Esophagus muscularis mucosa (tissue), 3 donors: Measurements from ENCODE around the gene ZNF362.

ENCODE experiments used
- CTCF ChIP-seq, 3 experiments: fragments of 200-600 bp in 2 of 3; fragments of 450-650 bp in 1 of 3; sonication (generic) in 2 of 3; IDR thresholded peaks; one replicate each; pipeline ENCODE4 v1.5.1; 2017 to 2019; ENCODE audit warnings: antibody characterized with exemption in 3 of 3, mild to moderate bottlenecking in 2 of 3, moderate library complexity in 1 of 3
- POLR2AphosphoS5 ChIP-seq, 2 donors: sonication (generic); formaldehyde crosslinking; IDR thresholded peaks; one replicate each; pipeline ENCODE4 v1.6.1; 2017; ENCODE audit warnings: antibody characterized with exemption in 2 of 2

DNA sequence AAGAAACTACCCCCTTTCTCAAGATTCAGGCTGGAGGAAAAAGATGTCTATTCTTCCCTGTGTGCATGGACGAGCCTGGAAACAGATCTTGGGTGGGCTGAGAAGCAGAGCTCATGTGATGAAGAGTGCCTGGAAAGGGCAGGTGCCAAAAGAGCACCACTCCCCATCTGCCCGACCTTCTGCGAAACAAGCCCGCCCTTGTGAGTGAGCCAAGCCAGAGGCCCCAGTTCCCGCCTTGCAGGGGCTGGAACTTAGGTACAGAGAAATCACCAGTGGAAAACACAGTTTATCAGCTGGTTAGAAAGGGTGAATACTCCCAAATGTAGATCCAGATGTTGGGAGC lies 91.3 kb downstream of the ZNF362 start:
- TF ChIP-seq CTCF (IDR thresholded peaks at IDR 0.05) (no peak), POLR2AphosphoS5 (IDR thresholded peaks at IDR 0.05) (peak; percentile 46 to 56)
